Daoy (cell line): ENCODE data around the gene NEK9. TPM values are rescaled to one million over a fixed set of nuclear protein-coding genes. Genes with fewer than 3 reads are reported as not detected.
A peak's percentile ranks its signal among the peaks of the same experiment; 100 is the strongest.
"Not testable (repeated sequence)": the region's sequence is repeated elsewhere in the genome, so short reads cannot be mapped to it uniquely, and the experiment has no call there.

ENCODE experiments used
- DNase-seq: peaks from one replicate; pipeline ENCODE4 v3.0.0-alpha.2; 2015; ENCODE audit warnings: low read depth
- total RNA-seq: library from RNA; depleted of rRNA; stranded (reverse); fragments of >200 nt; shearing (Covaris generic); gene quantifications from 2 replicates; pipeline ENCODE4 v1.2.3, GENCODE V29; 2014

NEK9 gene
- total RNA-seq, 1 experiment from 2014 or later, result 31.8 TPM

DNA sequence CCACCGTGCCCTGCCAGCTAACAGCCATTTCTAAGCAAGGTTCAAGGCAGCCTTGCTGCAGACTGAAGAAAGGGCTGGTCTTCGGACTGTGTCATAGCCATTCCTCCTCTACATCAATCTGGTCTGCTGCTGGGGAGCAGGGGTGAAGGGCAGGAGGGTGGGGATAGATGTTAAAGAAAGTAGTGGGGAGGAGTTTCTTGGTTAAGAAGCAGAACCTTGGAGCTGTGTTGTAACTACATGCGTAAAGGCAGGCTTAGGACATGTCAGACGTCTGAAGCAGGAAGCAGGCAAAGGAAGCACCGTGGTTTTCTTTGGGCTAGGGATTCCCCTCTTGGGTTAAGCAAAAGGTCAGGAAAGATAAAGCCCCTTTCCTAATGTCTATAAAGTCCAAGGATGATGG lies 18.1 kb upstream of the NEK9 start:
- DNase-seq, result no peak

DNA sequence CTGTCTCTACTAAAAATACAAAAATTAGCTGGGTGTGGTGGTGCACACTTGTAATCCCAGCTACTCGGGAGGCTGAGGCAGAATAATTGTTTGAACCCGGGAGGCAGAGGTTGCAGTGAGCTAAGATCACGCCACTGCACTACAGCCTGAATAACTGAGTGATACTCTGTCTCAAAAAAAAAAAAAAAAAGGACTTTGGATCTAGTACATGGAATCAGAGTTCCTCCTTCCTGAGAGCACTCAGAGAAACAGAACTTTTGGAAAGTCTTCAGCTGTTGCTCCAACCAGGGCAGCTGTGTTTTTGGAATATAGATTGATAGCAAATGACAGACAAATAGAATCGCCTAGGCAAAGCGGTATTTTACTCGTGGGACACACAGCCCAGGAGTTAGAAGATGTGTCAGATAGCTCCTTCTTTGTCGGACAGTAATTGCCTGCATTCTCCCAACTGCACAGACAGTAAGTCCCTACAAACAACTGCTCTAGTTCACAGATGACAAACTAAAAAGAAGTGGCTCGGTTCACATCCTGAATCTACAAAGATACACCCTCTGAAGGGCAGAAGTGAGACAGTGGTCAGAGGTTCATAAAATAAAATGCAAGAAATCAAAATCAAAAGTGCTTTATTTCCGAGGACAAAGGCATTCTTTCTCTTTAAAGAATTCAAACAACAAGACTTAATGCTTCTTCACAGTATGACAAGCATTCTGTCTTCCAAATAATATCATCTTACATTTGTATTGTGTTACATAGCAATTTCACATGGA lies 17.1 kb upstream of the NEK9 start:
- no peak for DNase-seq

DNA sequence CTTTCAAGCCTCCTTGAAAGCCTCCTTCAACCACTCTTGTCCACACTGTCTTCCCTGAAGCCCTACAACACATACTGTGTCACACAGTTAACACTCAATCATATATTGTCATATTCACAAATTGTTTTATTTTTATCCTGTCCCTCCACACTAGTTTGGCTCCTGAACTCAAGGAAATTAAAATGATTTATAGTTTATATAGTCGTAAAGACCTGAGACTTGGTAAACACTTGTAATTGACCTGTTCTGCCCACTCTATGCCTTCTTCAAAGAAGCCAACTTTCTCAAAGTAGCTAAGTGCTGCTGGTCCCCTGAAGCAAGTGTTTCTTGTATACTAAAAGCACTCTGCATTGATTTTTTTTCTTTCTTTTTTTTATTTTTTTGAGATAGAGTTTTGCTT lies 15.6 kb upstream of the NEK9 start:
- DNase-seq, result no peak

DNA sequence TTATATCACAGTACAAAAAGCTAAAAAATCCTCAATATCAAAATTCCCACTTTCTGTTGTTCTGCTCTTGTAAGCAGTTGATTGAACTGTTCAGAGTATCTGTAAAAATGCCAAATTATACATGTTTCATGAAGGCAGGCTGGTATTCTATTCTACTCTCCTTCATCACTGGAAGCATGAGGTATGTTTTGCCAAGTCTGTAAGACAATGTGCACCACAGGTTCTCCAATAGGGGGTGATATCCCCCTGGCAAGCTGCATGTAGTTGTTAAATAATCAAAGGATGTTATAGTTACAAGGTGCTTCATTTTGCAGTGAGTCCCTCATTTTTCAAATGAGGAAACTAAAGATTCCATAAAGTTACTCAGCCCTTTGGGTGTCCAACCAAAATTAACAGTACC lies 15.1 kb upstream of the NEK9 start:
- peak; percentile 8 for DNase-seq

DNA sequence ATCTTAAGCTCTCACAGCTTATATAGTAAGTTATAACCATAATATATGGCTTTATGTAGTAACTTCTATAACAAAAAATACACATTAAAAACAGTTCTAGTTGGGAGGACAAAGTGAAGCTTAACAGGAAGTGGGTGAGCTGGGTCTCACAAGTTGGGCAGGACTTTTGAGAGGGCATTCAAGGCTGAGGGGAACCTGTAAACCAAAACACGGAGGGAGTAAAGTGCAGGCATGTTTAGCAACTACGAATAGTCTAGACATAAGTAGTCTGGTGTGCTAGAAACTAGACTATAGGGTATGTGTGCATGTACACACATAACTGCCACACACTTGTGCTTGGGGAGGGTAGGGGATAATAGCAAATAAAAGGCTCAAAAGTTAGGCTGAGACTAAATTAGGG lies 14.2 kb upstream of the NEK9 start:
- DNase-seq, result no peak

DNA sequence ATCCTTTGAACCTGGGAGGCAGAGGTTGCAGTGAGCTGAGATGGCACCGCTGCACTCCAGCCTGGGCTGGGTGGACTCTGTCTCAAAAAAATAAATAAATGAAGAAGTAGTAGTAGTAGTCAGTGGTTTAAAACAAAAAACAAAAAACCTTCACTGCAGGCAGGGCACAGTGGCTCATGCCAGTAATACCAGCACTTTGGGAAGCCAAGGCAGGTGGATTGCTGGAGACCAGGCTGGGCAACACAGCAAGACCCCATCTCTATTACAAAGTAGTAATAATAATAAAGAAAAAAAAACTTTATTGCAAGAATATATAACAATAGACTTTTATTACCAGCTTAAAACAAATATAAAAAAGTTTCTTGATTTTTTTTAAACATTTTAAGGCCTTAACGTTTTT lies 13.8 kb upstream of the NEK9 start:
- no peak for DNase-seq

DNA sequence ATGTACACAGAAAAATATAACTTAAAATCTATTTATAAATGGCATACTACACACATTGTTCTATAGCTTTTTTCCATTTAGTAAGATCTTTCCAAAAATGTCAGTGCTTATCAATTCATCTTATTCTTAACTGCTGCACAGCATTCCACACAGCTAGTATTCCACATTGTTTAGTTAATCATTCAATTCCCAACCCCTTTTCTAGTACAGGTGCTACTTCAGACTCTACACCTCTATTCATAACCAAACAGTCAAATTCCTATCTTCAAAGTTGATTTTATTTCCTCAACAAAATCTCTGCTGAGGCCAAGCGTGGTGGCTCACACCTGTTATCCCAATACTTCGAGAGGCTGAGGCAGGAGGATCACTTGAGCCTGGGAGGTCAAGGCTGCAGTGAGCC lies 12.3 kb upstream of the NEK9 start:
- DNase-seq, result no peak

DNA sequence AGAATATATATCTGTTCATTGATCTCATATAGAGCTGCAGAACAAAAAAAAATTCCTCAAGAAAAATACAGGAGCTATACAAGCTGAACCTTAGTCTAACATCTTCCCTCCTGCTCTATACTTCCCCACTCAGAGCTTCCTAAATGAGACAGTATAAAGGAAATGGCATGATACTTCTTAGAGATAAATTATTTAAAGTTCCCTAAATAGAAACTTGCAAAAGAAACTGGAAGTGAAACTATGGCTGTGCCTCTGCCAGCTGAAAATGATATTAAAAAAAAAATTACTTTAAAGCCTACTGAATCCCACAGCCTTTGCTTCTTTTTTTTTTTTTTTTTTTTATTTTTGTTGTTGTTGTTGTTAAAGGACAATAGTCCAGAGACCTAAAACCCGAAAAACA lies 11.6 kb upstream of the NEK9 start:
- no peak for DNase-seq

DNA sequence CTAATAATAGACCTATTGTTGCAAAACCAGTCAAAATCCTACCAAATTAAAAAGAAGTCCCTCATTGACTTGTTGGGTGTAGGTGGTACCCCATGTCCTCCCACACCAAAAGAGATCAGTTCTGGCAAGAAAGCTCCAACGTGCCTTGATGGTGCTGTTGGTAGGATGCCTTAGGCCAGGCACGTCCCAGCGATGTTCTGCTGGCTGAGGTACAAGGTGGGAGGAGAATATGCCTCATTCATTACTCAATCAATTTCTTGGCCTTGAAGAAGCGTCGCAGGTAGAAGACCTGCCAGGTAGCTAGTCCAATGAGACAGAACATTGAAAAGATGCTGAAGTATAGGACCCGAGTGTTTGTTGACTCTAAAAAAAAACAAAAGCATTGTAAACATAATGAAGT lies 7.8 kb upstream of the NEK9 start:
- DNase-seq, result no peak

DNA sequence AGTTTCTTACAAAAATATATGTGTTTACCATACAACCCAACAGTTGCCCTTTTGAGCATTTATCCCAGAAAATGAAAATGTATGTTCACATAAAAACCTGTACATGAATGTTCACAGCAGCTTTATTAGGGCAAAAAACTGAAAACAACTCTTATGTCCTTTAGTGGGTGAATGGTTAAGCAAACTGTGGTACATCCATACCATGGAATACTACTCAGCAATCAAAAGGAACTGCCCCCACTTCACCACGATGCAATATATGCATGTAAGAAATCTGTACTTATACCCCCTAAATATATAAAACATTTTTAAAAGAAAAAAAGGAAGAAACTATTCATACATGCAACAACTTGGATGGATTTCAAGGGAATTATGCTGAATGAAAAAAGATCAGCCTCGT lies 6.7 kb upstream of the NEK9 start:
- no peak for DNase-seq

DNA sequence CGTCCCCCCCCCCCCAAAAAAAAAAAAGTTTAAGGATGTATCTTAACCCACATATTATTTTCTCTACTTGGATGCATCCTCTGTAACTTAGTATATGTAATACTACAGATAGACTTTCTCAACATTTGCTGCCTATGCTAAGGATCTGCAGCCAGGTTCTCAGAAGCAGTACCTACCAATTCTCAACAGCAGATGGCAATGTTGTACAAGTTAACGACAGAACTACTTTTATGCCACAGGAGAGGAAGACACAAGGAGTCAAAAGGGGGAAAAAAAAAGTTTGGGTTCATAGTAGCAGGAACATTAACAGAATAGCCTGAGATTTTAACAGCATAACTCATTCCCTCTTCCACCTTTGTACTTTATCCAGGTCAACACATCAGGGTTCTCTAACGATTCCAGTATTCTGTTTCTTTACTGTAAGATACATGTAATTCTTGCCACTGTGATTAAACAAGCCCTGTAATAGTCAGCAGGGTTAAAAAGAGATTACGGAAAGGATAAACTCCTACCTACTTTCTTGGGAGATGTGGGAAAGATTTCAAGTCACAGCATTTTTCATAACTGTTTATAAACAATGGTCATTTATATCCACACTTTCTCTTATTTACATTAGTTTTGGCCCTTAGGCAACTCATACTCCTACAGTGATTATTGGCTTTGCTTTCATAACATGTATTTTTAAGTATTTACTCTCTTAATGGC lies 5.7 kb upstream of the NEK9 start:
- peak; percentile 69 for DNase-seq

DNA sequence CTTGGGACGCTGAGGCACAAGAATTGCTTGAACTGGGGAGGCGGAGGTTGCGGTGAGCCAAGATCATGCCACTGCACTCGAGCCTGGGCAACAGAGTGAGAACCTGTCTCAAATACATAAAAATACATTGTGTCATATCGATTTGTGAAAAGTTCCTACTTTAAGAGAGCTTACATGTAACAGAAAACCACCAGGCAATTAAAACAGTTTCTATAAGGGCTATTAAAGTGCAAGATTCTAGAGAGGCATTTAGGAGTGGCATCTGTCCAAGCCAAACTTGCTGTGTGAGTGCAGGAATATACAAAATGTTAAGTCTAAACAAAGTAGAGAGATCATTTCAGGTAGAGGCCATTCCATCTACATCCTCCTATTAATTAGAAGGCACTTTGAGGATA lies 1.7 kb upstream of the NEK9 start:
- DNase-seq, result no peak

DNA sequence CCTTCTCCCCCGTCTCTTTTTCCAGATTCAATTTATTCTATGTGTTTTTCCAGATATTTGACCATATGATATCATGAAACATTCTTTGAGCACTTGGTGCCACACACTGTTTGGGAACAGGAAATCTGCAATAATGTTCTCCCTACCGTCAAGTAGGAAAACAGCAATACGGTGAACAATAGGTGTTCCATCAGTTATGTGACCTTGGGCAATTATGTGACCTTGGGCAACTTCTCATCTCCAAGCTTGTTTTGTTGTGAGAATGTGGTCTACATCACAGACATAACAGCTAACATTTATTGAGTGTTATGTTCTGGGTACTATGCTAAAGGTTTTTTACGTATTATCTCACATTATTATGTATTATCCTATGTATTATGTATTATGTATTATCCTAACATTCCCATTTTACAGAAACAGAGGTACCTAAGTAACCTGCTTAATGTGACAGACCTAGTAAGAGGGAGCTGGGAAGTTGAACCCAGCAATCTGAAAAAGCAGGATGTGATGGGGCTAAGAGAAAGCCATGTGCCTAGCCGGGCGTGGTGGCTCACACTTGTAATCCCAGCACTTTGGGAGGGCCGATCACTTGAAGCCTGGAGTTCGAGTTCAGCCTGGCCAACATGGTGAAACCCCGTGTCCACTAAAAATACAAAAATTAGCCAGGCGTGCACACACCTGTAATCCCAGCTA lies 1.2 kb upstream of the NEK9 start:
- DNase-seq, result no peak

DNA sequence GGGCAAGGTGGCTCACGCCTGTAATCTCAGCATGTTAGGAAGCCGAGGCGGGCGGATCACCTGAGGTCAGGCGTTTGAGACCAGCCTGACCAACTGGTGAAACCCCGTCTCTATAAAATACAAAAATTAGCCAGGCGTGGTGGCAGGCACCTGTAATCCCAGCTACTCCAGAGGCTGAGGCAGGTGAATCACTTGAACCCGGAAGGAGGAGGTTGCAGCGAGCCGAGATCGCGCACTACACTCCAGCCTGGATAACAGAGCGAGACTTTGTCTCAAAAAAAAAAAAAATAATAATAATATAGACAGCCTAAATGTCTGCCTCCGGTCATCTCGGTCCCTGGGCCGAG lies 599 bp upstream of the NEK9 start:
- not testable (repeated sequence) for DNase-seq

DNA sequence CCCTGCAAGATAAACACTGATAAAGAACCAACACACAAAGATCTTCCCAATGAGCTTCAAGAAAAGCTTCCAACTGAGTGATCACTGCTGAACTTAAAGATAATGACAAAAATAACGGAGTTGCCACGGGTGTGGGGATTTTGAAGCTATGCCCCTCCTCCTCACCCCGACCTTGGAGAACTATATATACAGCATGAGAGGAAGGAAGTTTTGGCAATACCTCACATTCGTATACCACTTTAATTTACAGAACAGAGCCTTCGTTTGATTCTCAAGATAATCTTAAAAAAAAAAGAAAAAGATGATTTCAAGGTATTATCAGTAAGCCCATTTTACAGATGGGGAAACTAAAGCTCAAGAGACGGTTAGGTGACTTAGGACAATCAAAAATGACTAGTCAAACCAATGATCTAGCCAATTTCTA lies 715 bp downstream of the NEK9 start:
- peak; percentile 13 for DNase-seq

DNA sequence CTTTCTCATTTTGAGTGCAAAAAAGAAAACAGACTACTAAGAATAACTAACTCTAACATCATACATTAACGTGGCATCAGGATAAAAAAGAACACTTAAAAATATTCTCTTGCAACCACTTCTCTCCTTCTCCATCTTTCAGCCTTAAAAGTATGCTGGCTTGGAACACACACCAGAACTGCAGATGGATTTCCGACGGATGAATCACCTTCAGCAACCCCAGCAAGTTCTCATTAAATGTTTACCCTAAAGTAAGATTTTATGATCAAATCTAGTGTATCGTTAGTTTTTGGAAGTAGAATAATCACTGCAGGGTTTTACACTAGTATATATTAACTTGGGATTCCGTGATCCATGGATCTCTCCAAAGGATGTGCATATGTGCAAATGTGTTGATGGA lies 1.2 kb downstream of the NEK9 start:
- peak; percentile 39 for DNase-seq

DNA sequence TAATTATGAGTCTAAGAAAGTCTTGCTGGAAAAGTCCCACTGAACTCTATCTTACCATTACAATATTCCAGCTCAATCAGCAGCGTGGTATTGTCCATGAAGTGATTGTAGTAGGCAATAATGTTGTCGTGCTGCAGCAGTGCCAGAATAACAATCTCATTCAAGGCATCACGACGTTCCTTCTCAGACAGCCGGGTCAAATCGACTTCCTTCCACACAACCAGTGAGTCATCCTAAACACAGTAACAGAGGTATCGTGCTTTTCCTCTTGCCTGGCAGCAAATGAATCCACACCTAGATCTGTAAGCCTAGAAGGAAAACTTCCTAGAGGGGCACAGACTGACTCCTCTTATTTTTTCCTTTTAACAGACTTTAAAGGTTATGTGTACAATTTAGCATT lies 2.9 kb downstream of the NEK9 start:
- peak; percentile 79 for DNase-seq

DNA sequence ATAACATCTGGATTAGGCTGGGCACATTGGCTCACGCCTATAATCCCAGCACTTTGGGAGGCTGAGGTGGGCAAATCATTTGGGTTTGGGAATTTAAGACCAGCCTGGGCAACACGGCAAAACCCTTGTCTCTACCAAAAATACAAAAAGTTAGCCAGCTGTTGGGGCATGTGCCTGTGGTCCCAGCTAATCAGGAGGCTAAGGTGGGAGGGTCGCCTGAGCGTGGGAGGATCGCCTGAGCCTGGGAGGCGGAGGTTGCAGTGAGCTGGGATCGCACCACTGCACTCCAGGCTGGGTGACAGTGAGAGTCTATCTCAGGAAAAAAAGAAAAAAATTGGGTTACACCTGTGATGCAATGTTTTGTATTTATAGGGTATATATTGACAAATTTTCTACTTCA lies 5.3 kb downstream of the NEK9 start:
- DNase-seq, result no peak

DNA sequence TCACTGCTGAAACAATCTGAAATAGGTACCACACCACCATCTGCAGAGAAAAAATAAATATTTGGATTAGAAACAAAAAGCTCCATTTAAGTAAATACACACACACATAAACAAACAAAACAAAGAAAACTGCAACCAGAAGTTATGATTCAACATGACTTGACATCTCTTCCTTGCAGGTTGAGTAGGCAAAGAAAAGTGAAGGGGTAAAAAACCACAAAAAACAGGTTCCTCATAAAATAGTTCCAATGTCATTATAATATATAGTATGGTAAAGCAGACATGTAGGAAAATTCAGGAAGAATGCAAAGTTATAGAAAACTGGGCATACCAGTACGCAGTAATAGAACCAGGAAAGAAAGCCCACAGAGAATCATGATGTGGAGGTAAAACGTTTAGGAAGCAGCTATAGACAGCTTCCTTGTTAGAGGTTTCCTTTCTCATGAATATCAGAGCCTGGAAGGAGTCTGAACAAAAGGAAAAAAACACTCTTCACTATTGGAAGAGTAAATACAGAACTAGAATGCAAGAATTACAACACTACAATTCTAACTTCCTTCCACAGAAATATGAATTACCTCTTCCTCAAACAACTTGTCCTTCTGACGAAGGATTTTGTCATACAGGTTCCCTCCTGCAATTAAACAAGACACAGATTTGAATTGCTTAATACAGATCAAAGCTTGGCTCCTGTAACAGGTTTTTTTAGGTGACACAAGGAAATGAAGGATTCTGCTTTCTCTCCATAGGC lies 6.1 kb downstream of the NEK9 start:
- DNase-seq, result no peak

DNA sequence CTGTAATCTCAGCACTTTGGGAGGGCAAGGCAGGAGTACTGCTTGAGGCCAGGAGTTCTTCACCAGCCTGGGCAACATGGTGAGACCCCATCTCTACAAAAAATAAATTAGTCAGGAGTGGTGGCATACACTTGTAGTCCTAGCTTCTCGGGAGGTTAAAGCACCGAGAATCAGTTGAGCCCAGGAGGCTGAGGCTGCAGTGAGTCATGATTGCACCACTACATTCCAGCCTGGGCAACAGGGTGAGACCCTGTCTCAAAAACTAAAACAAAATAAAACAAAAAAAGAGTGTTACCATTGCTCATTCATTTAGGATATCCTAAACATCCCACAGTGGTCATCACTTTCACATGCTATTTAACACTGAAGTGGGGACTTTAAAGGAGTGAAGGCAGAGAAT lies 7.8 kb downstream of the NEK9 start:
- DNase-seq, result peak; percentile 7

DNA sequence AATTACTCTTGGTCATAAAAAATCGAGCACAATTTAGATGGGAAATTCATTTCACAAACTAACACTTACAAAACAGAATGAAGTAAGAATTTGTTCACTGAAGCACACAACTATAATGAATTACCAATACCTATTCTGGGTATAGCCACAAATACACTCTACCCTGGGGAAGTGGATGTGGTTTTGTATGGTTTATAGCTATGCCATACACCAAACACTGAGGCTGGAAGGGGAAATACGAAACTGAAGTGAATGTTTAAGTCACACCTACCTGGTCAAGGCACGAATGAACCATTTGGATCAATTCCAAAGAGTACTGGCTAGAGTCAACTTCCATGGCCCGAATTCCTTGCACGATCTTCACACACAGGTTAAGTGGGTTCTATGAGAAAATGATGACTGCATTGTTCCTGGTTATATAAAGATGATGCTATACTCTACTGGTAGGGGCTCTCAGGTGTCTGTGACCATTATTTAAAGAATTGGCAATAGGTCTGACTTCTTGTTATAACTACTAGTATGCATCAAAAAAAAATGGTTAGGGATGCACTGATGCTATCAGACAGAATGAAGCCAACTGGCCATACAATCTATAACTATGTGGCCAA lies 12.8 kb downstream of the NEK9 start:
- no peak for DNase-seq

DNA sequence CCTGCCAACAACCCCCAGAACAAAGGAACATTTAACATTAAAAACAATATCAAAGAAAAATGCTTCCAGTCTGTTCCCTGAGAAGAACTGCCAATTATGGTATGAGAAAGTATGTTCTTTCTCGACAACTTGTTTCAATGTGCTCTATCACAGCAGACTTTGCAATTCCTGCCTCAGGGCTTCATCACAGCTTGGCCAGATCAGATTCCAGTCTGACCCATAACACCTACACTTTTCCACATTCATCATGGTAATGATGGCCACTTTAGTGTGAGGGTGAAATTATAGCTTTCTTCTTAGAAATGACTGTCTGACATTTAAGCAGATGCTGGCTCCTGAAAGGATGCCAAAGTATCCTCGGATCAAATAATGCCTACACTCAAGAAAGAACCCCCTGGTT lies 17.0 kb downstream of the NEK9 start:
- DNase-seq, result no peak
